Neural cell (in vitro differentiated cells): Measurements from ENCODE around the gene NPFFR1. TPM values are rescaled to one million over a fixed set of nuclear protein-coding genes. Genes with fewer than 3 reads are reported as not detected.

Experiments used
- H2AFZ ChIP-seq: fragments of 200-600, 300-800 bp; sonication (generic), shearing (Covaris generic); 2 replicates; pipeline ENCODE4 v1.6.0; 2014; ENCODE audit warnings: low read depth, mild to moderate bottlenecking, antibody characterized with exemption, low read length, moderate library complexity
- H3F3A ChIP-seq: fragments of 200-600 bp; shearing (Covaris generic); 2 replicates; pipeline ENCODE4 v1.6.1; 2016; ENCODE audit warnings: mild to moderate bottlenecking, moderate library complexity, mixed read lengths, antibody characterized with exemption, low read length; ENCODE audit not compliant: insufficient read depth, poor library complexity, severe bottlenecking
- H3K27ac ChIP-seq: fragments of 200-600, 300-800 bp; sonication (generic), shearing (Covaris generic); 2 replicates; pipeline ENCODE4 v1.5.1; 2014; ENCODE audit warnings: mild to moderate bottlenecking, low read length, moderate library complexity
- H3K27me3 ChIP-seq: fragments of 300-800, 200-600 bp; sonication (generic), shearing (Covaris generic); 2 replicates; pipeline ENCODE4 v1.6.0; 2014; ENCODE audit warnings: mild to moderate bottlenecking, low read depth, low read length, moderate library complexity; ENCODE audit not compliant: insufficient read depth
- H3K36me3 ChIP-seq: fragments of 300-800, 200-600 bp; sonication (generic), shearing (Covaris generic); 2 replicates; pipeline ENCODE4 v1.5.1; 2014; ENCODE audit warnings: mild to moderate bottlenecking, antibody characterized with exemption, low read length, moderate library complexity; ENCODE audit not compliant: insufficient read depth
- H3K4me2 ChIP-seq: fragments of 300-800, 200-600 bp; sonication (generic), shearing (Covaris generic); 2 replicates; pipeline ENCODE4 v1.6.0; 2014; ENCODE audit warnings: mild to moderate bottlenecking, low read length
- H3K4me3 ChIP-seq: fragments of 300-800, 200-600 bp; sonication (generic), shearing (Covaris generic); 2 replicates; pipeline ENCODE4 v1.5.1; 2014; ENCODE audit warnings: mild to moderate bottlenecking, low read length, moderate library complexity
- H3K79me2 ChIP-seq: fragments of 200-600 bp; shearing (Covaris generic); replicated peaks from 2 replicates; pipeline ENCODE4 v1.6.0; 2014; ENCODE audit warnings: mild to moderate bottlenecking, low read length, moderate library complexity; ENCODE audit not compliant: insufficient read depth
- H3K9ac ChIP-seq: fragments of 300-800, 200-600 bp; sonication (generic), shearing (Covaris generic); 2 replicates; pipeline ENCODE4 v1.6.1; 2016; ENCODE audit warnings: mild to moderate bottlenecking, low read length, mixed read lengths
- H3K9me2 ChIP-seq: fragments of 200-600 bp; shearing (Covaris generic); 2 replicates; pipeline ENCODE4 v1.6.1; 2016; ENCODE audit warnings: mild to moderate bottlenecking, low read length, mixed read lengths; ENCODE audit not compliant: insufficient read depth
- H3K9me3 ChIP-seq: fragments of 200-600, 300-800 bp; sonication (generic), shearing (Covaris generic); 2 replicates; pipeline ENCODE4 v1.6.1; 2016; ENCODE audit warnings: mild to moderate bottlenecking, mixed run types, low read length, moderate library complexity, mixed read lengths
- H4K20me1 ChIP-seq: fragments of 200-600 bp; shearing (Covaris generic); 2 replicates; pipeline ENCODE4 v1.6.1; 2016; ENCODE audit warnings: mild to moderate bottlenecking, mixed run types; ENCODE audit not compliant: insufficient read depth
- EP300 ChIP-seq: fragments of 450-650 bp; conservative IDR thresholded peaks from 2 replicates; pipeline ENCODE4 v1.6.1; 2014; ENCODE audit warnings: antibody characterized with exemption, mild to moderate bottlenecking, moderate library complexity; ENCODE audit not compliant: poor library complexity, severe bottlenecking
- MXI1 ChIP-seq: fragments of 450-650 bp; conservative IDR thresholded peaks from 2 replicates; pipeline ENCODE4 v1.6.1; 2014; ENCODE audit warnings: antibody characterized with exemption, mild to moderate bottlenecking; ENCODE audit not compliant: poor library complexity, severe bottlenecking
- POLR2AphosphoS5 ChIP-seq: IDR thresholded peaks from 2 replicates; pipeline ENCODE4 v1.6.1; 2012
- SMC3 ChIP-seq: fragments of 450-650 bp; conservative IDR thresholded peaks from 2 replicates; pipeline ENCODE4 v1.6.1; 2014; ENCODE audit warnings: antibody characterized with exemption, mild to moderate bottlenecking, moderate library complexity; ENCODE audit not compliant: poor library complexity
- TAF1 ChIP-seq: IDR thresholded peaks from 2 replicates; pipeline ENCODE4 v1.6.1; 2012; ENCODE audit warnings: low read depth
- polyA plus RNA-seq: library from polyadenylated mRNA; depleted of rRNA; stranded (reverse); fragments of >200 nt; gene quantifications from 2 replicates; pipeline ENCODE4 v1.2.3, GENCODE V29; 2014
- TF ChIP-seq, protein P1 (sequence below): fragments of 450-650 bp; IDR thresholded peaks from 2 replicates; pipeline ENCODE4 v1.5.1; 2014; ENCODE audit warnings: antibody characterized with exemption, mild to moderate bottlenecking, moderate library complexity; ENCODE audit not compliant: poor library complexity, severe bottlenecking
- TF ChIP-seq, protein P2 (sequence below): IDR thresholded peaks from 2 replicates; pipeline ENCODE4 v1.6.1; 2012; ENCODE audit warnings: borderline replicate concordance

Gene NPFFR1
- polyA plus RNA-seq, 1 donor from 2014 or later = 0.07 TPM

- TF ChIP-seq MXI1 (no peak), SMC3 (no peak), POLR2AphosphoS5 (no peak), EP300 (no peak)
- TF ChIP-seq, protein P1, sequence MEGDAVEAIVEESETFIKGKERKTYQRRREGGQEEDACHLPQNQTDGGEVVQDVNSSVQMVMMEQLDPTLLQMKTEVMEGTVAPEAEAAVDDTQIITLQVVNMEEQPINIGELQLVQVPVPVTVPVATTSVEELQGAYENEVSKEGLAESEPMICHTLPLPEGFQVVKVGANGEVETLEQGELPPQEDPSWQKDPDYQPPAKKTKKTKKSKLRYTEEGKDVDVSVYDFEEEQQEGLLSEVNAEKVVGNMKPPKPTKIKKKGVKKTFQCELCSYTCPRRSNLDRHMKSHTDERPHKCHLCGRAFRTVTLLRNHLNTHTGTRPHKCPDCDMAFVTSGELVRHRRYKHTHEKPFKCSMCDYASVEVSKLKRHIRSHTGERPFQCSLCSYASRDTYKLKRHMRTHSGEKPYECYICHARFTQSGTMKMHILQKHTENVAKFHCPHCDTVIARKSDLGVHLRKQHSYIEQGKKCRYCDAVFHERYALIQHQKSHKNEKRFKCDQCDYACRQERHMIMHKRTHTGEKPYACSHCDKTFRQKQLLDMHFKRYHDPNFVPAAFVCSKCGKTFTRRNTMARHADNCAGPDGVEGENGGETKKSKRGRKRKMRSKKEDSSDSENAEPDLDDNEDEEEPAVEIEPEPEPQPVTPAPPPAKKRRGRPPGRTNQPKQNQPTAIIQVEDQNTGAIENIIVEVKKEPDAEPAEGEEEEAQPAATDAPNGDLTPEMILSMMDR = no peak
- Histone ChIP-seq H3K4me3 (no peak overlapping the region), H3K27me3 (no peaks in the 10 kb centered on the region), H3K9me2 (no peaks in the 10 kb centered on the region), H4K20me1 (no peaks in the 10 kb centered on the region), H3K79me2 (no peaks in the 10 kb centered on the region), H2AFZ (no peak overlapping the region), H3K4me2 (no peak overlapping the region), H3K27ac (no peak overlapping the region), H3K36me3 (no peaks in the 10 kb centered on the region), H3F3A (no peaks in the 10 kb centered on the region), H3K9ac (no peak overlapping the region), H3K9me3 (no peaks in the 10 kb centered on the region)
Observed at GRCh38 chr10:70319824-70320223, 36.0 kb upstream of the NPFFR1 start.

DNA sequence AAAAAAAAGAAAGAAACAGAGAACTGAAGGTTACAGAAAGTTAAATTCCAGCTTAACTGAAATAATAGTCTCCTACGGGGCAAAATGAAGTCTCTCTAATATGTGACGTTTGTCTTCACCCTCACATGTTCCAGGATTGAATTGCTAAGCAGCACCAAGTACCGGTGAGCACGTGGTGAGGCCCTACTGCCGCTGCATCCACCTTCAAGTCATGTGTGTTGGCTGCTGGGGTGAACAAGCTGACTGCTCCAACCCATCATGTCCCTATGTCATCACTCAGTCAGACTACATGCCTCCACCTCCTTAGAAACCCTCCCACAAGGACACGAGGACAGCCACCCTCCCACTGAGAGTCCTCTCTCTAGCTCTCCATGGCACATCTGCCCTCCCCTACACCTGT is 35.4 kb upstream of the NPFFR1 start:
- TF ChIP-seq, protein P2, sequence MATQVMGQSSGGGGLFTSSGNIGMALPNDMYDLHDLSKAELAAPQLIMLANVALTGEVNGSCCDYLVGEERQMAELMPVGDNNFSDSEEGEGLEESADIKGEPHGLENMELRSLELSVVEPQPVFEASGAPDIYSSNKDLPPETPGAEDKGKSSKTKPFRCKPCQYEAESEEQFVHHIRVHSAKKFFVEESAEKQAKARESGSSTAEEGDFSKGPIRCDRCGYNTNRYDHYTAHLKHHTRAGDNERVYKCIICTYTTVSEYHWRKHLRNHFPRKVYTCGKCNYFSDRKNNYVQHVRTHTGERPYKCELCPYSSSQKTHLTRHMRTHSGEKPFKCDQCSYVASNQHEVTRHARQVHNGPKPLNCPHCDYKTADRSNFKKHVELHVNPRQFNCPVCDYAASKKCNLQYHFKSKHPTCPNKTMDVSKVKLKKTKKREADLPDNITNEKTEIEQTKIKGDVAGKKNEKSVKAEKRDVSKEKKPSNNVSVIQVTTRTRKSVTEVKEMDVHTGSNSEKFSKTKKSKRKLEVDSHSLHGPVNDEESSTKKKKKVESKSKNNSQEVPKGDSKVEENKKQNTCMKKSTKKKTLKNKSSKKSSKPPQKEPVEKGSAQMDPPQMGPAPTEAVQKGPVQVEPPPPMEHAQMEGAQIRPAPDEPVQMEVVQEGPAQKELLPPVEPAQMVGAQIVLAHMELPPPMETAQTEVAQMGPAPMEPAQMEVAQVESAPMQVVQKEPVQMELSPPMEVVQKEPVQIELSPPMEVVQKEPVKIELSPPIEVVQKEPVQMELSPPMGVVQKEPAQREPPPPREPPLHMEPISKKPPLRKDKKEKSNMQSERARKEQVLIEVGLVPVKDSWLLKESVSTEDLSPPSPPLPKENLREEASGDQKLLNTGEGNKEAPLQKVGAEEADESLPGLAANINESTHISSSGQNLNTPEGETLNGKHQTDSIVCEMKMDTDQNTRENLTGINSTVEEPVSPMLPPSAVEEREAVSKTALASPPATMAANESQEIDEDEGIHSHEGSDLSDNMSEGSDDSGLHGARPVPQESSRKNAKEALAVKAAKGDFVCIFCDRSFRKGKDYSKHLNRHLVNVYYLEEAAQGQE = no peak
- H3K9ac ChIP-seq = no peak overlapping the region
- no peaks in the 10 kb centered on the region for H3K27me3 ChIP-seq
- H3K9me3 ChIP-seq = no peaks in the 10 kb centered on the region
- H3K4me2 ChIP-seq = no peak overlapping the region
- no peak overlapping the region for H2AFZ ChIP-seq
- no peak overlapping the region for H3K4me3 ChIP-seq
- H3K36me3 ChIP-seq = no peaks in the 10 kb centered on the region
- H4K20me1 ChIP-seq = no peaks in the 10 kb centered on the region
- no peaks in the 10 kb centered on the region for H3K9me2 ChIP-seq
- H3K79me2 ChIP-seq = no peaks in the 10 kb centered on the region
- no peaks in the 10 kb centered on the region for H3F3A ChIP-seq
- H3K27ac ChIP-seq = no peak overlapping the region

DNA sequence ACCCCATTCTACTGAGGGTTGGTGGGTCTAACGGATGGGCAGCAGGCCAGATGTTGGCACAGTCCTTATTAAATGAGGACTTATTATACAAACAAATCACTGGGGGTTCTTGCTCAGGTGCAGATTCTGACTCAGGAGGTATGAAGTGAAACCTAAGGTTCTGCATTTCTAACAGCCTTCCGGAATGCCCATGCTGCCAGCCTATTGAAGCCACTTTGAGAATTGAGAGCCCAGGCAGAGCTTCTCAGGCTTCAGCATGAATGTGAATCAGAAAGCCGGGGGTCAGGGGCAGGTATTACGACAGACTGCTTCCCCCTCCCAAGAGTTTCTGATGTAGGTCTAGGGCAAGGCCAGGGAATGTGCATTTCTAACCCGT is 34.1 kb upstream of the NPFFR1 start:
- no peak for TF ChIP-seq TAF1
- no peak for TF ChIP-seq MXI1
- no peaks in the 10 kb centered on the region for H3K9me3 ChIP-seq
- H3K27ac ChIP-seq = no peak overlapping the region
- no peaks in the 10 kb centered on the region for H4K20me1 ChIP-seq
- no peak overlapping the region for H3K4me3 ChIP-seq
- H3K36me3 ChIP-seq = no peaks in the 10 kb centered on the region
- H3K79me2 ChIP-seq = no peaks in the 10 kb centered on the region
- H3K9ac ChIP-seq = no peak overlapping the region
- no peak overlapping the region for H2AFZ ChIP-seq
- no peaks in the 10 kb centered on the region for H3K27me3 ChIP-seq
- H3K9me2 ChIP-seq = no peaks in the 10 kb centered on the region
- H3F3A ChIP-seq = no peaks in the 10 kb centered on the region
- no peak overlapping the region for H3K4me2 ChIP-seq
